ENCODE data around the gene CALU.
A peak's percentile ranks its signal among the peaks of the same experiment; 100 is the strongest.

CALU gene

GRCh38 chr7:128792471-128793180 is 53.5 kb downstream of the CALU start:
- Mint-ChIP-seq H3K4me3 (peak overlapping the region; percentile 56), H3K4me1 (ENCODE audit: low read depth) (peaks cover 6% of the 10 kb centered on the region), H3K27ac (no peak overlapping the region), H3K9me3 (no peaks in the 10 kb centered on the region), H3K27me3 (ENCODE audit: low read depth) (peaks cover 25% of the 10 kb centered on the region), H3K36me3 (ENCODE audit: low read depth) (no peaks in the 10 kb centered on the region)
- no peak for DNase-seq (ENCODE audit: low spot score)

GRCh38 chr7:128793181-128793547 is 54.0 kb downstream of the CALU start:
- Mint-ChIP-seq H3K4me1 (ENCODE audit: low read depth) (peaks cover 6% of the 10 kb centered on the region), H3K9me3 (no peaks in the 10 kb centered on the region), H3K36me3 (ENCODE audit: low read depth) (no peaks in the 10 kb centered on the region), H3K4me3 (no peak overlapping the region), H3K27me3 (ENCODE audit: low read depth) (peaks cover 22% of the 10 kb centered on the region), H3K27ac (no peak overlapping the region)
- no peak for DNase-seq (ENCODE audit: low spot score)

- DNase-seq (ENCODE audit: low spot score) = no peak
- Mint-ChIP-seq H3K4me3 (no peak overlapping the region), H3K27ac (no peak overlapping the region)
Observed at GRCh38 chr7:128794020-128794419, 54.9 kb downstream of the CALU start.

GRCh38 chr7:128794436-128794835 is 55.3 kb downstream of the CALU start:
- Mint-ChIP-seq H3K36me3 (ENCODE audit: low read depth) (no peaks in the 10 kb centered on the region), H3K27me3 (ENCODE audit: low read depth) (peaks cover 11% of the 10 kb centered on the region), H3K4me1 (ENCODE audit: low read depth) (peaks cover 6% of the 10 kb centered on the region), H3K4me3 (no peak overlapping the region), H3K9me3 (no peaks in the 10 kb centered on the region), H3K27ac (no peak overlapping the region)
- DNase-seq (ENCODE audit: low spot score) = no peak

More at GRCh38 chr7:128794020-128794419, 54.9 kb downstream of the CALU start:
- Mint-ChIP-seq H3K36me3 (ENCODE audit: low read depth) (no peaks in the 10 kb centered on the region), H3K4me1 (ENCODE audit: low read depth) (peaks cover 6% of the 10 kb centered on the region), H3K27me3 (ENCODE audit: low read depth) (peaks cover 15% of the 10 kb centered on the region), H3K9me3 (no peaks in the 10 kb centered on the region)

GRCh38 chr7:128795129-128795528 is 56.0 kb downstream of the CALU start:
- Mint-ChIP-seq H3K9me3 (no peaks in the 10 kb centered on the region), H3K4me1 (ENCODE audit: low read depth) (peaks cover 6% of the 10 kb centered on the region), H3K27ac (no peak overlapping the region), H3K27me3 (ENCODE audit: low read depth) (peaks cover 4% of the 10 kb centered on the region), H3K36me3 (ENCODE audit: low read depth) (no peaks in the 10 kb centered on the region), H3K4me3 (no peak overlapping the region)
- DNase-seq (ENCODE audit: low spot score) = no peak

GRCh38 chr7:128796327-128796726 is 57.2 kb downstream of the CALU start:
- Mint-ChIP-seq H3K27me3 (ENCODE audit: low read depth) (no peaks in the 10 kb centered on the region), H3K4me3 (no peak overlapping the region), H3K27ac (no peak overlapping the region), H3K9me3 (no peaks in the 10 kb centered on the region), H3K36me3 (ENCODE audit: low read depth) (no peaks in the 10 kb centered on the region), H3K4me1 (ENCODE audit: low read depth) (peaks cover 4% of the 10 kb centered on the region)
- no peak for DNase-seq (ENCODE audit: low spot score)

- Mint-ChIP-seq H3K9me3 (no peaks in the 10 kb centered on the region), H3K27me3 (ENCODE audit: low read depth) (no peaks in the 10 kb centered on the region), H3K36me3 (ENCODE audit: low read depth) (no peaks in the 10 kb centered on the region), H3K4me3 (no peak overlapping the region), H3K4me1 (ENCODE audit: low read depth) (no peaks in the 10 kb centered on the region), H3K27ac (no peak overlapping the region)
- DNase-seq (ENCODE audit: low spot score) = no peak
Observed at GRCh38 chr7:128799451-128799850, 60.3 kb downstream of the CALU start.

- Mint-ChIP-seq H3K4me1 (ENCODE audit: low read depth) (no peaks in the 10 kb centered on the region), H3K27me3 (ENCODE audit: low read depth) (no peaks in the 10 kb centered on the region), H3K9me3 (no peaks in the 10 kb centered on the region), H3K27ac (no peak overlapping the region), H3K4me3 (no peak overlapping the region), H3K36me3 (ENCODE audit: low read depth) (no peaks in the 10 kb centered on the region)
- DNase-seq (ENCODE audit: low spot score) = no peak
Observed at GRCh38 chr7:128800567-128800966, 61.4 kb downstream of the CALU start.

GRCh38 chr7:128801003-128801402 is 61.8 kb downstream of the CALU start:
- Mint-ChIP-seq H3K4me1 (ENCODE audit: low read depth) (no peaks in the 10 kb centered on the region), H3K27ac (no peak overlapping the region), H3K9me3 (no peaks in the 10 kb centered on the region), H3K27me3 (ENCODE audit: low read depth) (no peaks in the 10 kb centered on the region), H3K36me3 (ENCODE audit: low read depth) (no peaks in the 10 kb centered on the region), H3K4me3 (no peak overlapping the region)
- no peak for DNase-seq (ENCODE audit: low spot score)

- no peak for DNase-seq (ENCODE audit: low spot score)
- no peak overlapping the region for H3K27ac Mint-ChIP-seq
- no peaks in the 10 kb centered on the region for H3K27me3 Mint-ChIP-seq (ENCODE audit: low read depth)
- no peaks in the 10 kb centered on the region for H3K36me3 Mint-ChIP-seq (ENCODE audit: low read depth)
- no peak overlapping the region for H3K4me3 Mint-ChIP-seq
- H3K9me3 Mint-ChIP-seq = no peaks in the 10 kb centered on the region
- no peaks in the 10 kb centered on the region for H3K4me1 Mint-ChIP-seq (ENCODE audit: low read depth)
Observed at GRCh38 chr7:128801667-128802418, 62.7 kb downstream of the CALU start.

GRCh38 chr7:128804484-128804883 is 65.3 kb downstream of the CALU start:
- Mint-ChIP-seq H3K36me3 (ENCODE audit: low read depth) (no peaks in the 10 kb centered on the region), H3K27me3 (ENCODE audit: low read depth) (no peaks in the 10 kb centered on the region), H3K4me3 (no peak overlapping the region), H3K9me3 (no peaks in the 10 kb centered on the region), H3K27ac (no peak overlapping the region), H3K4me1 (ENCODE audit: low read depth) (no peaks in the 10 kb centered on the region)
- no peak for DNase-seq (ENCODE audit: low spot score)

- H3K4me1 Mint-ChIP-seq (ENCODE audit: low read depth) = no peaks in the 10 kb centered on the region
- no peak for DNase-seq (ENCODE audit: low spot score)
- H3K9me3 Mint-ChIP-seq = no peaks in the 10 kb centered on the region
- no peaks in the 10 kb centered on the region for H3K27me3 Mint-ChIP-seq (ENCODE audit: low read depth)
- H3K36me3 Mint-ChIP-seq (ENCODE audit: low read depth) = no peaks in the 10 kb centered on the region
- H3K4me3 Mint-ChIP-seq = no peak overlapping the region
- H3K27ac Mint-ChIP-seq = no peak overlapping the region
Observed at GRCh38 chr7:128805225-128805624, 66.1 kb downstream of the CALU start.

- no peaks in the 10 kb centered on the region for H3K4me1 Mint-ChIP-seq (ENCODE audit: low read depth)
- H3K27me3 Mint-ChIP-seq (ENCODE audit: low read depth) = no peaks in the 10 kb centered on the region
- no peak for DNase-seq (ENCODE audit: low spot score)
- no peaks in the 10 kb centered on the region for H3K36me3 Mint-ChIP-seq (ENCODE audit: low read depth)
- no peaks in the 10 kb centered on the region for H3K9me3 Mint-ChIP-seq
- no peak overlapping the region for H3K27ac Mint-ChIP-seq
- no peak overlapping the region for H3K4me3 Mint-ChIP-seq
Observed at GRCh38 chr7:128807191-128807590, 68.0 kb downstream of the CALU start.

- H3K27me3 Mint-ChIP-seq (ENCODE audit: low read depth) = no peaks in the 10 kb centered on the region
- no peak overlapping the region for H3K27ac Mint-ChIP-seq
- no peaks in the 10 kb centered on the region for H3K9me3 Mint-ChIP-seq
- no peak overlapping the region for H3K4me3 Mint-ChIP-seq
- DNase-seq (ENCODE audit: low spot score) = no peak
- H3K36me3 Mint-ChIP-seq (ENCODE audit: low read depth) = no peaks in the 10 kb centered on the region
- no peaks in the 10 kb centered on the region for H3K4me1 Mint-ChIP-seq (ENCODE audit: low read depth)
Observed at GRCh38 chr7:128809363-128809762, 70.2 kb downstream of the CALU start.
